ENCODE measurements around the gene KIF25.
"Not testable (repeated sequence)": the region's sequence is repeated elsewhere in the genome, so short reads cannot be mapped to it uniquely, and the experiment has no call there.

Gene KIF25

DNA sequence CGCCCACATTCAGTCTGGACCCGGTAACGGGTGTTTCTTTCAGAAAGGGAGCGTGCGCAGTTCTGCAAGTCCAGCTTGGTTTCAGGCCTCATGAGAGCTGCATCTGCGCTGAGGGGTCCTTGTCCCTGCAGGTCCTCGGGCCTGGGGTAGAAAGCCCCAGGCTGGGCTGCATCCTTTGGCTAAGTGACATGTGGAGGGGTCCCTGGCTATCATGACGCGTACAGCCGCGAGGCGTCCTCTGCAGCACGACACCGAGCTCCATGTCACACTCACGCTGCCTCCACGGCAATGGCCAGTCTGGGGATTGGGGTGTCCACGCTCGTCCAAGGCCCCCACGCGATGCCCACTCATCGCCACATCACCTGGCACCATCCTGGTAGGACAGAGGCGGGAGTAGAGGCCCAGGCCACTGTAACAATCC lies 1.7 kb upstream of the KIF25 start:
- no peak for DNase-seq (ENCODE audit: low read depth in 2 of 2)

DNA sequence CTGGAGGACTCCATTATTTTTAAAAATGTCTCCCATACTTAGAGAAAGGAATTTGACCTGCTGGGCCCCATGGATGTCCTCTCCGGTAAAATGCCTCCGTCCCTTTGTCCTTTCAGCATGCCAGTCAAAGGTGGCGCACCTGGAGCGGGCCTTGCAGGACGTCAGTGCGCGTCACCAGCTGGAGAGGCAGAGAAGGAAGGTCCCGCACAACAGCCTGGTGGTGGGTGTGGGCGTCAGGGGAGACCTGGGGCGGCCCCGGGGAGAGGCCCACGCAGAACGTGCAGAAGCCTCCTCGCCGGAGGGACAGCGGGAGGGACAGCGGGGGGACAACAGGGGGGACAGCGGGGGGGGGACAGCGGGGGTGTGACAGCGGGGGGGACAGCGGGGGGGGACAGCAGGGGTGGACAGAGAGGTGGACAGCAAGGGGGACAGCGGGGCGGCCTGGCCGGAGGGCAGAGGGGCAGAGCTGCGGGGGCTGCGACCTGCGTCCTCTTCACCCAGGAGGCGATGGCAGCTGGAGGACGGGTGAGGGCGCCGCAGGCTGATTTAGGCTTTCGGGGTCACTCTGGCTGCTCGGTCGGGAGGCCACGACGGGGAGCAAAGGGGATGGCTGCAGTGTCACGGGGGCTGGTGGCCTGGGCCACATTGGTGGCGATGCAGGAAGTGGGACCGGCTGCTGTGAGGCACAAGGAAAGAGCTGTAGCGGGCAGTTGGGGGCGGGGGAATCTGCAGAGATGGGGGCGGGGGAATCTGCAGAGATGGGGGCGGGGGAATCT lies 859 bp upstream of the KIF25 start:
- no peak for DNase-seq (ENCODE audit: low read depth in 2 of 2)

DNA sequence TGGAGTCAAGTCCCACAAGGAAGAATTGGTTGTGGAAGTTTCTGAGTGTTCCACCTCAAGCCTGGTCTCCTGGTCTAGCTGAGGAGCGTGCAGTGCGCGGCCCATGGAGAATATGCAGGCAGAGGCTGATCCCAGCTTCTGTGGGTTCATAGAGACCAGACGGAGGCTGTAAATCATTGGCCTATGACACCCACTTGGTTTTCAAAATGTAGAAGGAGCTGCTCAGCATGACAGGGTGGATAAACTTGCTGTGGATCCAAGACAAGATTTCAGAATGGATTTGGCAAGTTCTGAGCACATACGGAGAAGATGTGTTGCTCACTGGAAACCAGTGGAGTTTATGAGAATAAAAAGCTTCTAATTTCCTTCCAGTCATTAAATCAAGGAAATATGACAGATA lies 744 bp downstream of the KIF25 start:
- no peak for DNase-seq (ENCODE audit: low read depth in 2 of 2)

DNA sequence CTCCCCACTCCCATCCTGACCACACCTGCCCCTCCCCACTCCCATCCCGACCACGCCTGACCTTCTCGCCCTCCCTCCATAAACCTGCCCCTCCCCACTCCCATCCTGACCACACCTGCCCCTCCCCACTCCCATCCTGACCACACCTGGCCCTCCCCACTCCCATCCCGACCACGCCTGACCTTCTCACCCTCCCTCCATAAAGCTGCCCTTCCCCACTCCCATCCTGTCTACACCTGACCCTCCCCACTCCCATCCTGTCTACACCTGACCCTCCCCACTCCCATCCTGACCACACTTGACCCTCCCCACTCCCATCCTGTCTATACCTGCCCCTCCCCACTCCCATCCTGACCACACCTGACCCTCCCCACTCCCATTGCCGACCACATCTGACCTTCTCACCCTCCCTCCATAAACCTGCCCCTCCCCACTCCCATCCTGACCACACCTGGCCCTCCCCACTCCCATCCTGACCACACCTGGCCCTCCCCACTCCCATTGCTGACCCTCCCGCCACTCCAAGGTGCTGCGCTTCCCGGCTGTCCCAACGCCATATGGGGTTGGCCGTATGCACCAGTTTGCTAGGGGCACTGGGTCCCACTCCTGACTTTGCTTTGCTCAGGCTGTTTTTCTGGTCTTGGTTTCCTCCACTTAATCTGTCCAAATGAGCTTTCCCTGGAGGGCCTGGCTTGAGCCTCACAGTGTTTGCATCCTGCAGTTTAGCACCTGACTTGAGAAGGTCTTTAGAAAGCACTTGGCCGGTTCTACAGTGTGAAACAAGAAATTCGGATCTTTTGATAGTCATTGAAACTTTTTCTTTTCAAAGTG lies 2.9 kb downstream of the KIF25 start:
- DNase-seq (ENCODE audit: low read depth in 2 of 2): no peak

DNA sequence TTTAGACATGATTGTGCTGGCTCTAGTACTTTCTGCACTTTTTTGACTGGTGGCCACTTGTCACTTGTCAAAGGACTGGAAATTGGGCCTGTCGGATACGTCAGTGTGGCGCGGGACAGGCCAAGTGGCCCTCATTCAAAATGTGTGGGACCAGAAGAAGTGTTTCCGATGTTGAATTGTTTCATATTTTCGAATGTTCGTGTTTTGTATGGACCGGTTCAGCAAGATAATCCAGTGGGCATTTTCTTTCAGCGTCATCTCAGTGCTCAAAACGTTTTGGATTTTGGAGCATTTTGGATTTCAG lies 3.5 kb downstream of the KIF25 start:
- DNase-seq (ENCODE audit: low read depth in 2 of 2): no peak

DNA sequence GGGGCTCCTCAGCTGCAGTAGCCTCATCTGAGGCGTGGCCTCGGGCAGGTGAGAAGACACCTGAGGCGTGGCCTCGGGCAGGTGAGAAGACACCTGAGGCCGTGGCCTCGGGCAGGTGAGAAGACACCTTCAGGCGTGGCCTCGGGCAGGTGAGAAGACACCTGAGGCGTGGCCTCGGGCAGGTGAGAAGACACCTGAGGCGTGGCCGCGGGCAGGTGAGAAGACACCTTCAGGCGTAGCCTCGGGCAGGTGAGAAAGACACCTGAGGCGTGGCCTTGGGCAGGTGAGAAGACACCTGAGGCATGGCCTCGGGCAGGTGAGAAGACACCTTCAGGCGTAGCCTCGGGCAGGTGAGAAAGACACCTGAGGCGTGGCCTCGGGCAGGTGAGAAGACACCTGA lies 4.0 kb downstream of the KIF25 start:
- DNase-seq (ENCODE audit: low read depth in 2 of 2): not testable (repeated sequence)

DNA sequence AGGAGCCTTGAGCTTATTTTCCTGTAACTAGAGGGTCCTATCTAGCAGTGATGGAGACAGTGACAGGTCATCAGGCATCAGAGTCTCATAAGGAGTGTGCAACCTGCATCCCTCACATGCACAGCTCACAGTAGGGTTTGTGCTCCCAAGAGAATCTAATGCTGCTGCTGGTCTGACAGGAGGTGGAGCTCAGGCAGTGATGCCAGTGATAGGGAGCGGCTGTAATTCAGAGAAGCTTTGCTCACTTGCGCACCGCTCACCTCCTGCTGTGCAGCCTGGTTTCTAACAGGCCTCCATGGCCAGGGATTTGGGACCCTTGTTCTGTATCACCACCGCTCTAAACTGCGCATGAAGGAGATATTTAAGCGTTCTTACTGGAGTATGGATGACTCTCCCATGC lies 5.3 kb downstream of the KIF25 start:
- DNase-seq (ENCODE audit: low read depth in 2 of 2): no peak

DNA sequence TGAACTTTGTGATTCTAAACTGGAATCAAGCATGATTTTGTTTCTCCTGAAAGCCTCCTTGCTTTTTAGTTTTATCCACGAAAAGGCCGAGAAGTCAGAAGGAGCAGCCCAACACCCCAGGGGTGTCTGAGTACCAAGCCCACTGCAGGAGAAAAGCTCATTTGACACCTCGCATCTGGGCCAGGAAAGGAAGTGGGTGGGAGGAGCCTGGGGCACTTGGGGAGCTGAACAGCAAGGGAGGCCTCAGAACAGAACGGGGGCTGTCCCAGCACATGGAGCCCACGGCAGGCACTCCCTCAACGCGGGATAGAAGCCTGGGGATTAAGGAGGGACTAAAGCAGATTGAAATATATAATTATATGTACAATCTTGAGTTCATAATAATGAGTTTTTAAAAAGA lies 6.6 kb downstream of the KIF25 start:
- no peak for DNase-seq (ENCODE audit: low read depth in 2 of 2)

DNA sequence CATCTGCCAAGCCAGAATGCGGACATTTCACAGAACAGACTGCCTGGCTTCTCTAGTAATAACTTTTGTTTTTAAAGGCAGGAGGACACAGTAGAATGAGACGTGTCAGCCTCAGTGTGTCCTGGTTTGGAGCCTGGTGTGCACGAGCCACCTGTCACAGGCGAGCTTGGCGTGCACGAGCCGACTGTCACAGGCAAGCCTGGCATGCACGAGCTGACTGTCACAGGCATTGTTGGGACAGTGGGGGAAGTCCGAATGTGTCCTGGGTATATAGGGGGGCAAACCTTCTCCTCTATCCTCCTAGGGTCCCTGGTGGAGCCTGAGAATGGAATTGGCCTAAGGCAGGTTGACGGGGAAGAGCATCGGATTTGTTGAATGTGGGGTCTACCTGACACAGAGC lies 7.5 kb downstream of the KIF25 start:
- DNase-seq (ENCODE audit: low read depth in 2 of 2): no peak

DNA sequence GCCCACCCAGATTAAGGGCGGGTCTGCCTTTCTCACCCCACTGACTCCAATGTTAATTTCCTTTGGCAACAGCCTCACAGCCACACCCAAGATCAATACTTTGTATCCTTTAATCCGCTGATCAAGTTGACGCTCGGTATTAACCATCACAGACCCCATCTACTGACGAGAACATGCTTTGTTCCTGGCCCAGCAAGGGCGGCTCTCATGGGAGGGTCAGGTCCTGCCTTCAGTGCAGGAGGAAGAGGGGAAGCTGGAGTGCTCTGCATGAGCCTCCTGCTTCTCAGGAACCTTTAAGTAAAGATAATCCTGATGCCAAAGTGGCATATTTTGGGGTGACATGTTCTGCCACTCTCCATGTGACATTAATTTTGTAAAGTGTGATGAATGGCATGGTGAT lies 8.3 kb downstream of the KIF25 start:
- DNase-seq (ENCODE audit: low read depth in 2 of 2): no peak

DNA sequence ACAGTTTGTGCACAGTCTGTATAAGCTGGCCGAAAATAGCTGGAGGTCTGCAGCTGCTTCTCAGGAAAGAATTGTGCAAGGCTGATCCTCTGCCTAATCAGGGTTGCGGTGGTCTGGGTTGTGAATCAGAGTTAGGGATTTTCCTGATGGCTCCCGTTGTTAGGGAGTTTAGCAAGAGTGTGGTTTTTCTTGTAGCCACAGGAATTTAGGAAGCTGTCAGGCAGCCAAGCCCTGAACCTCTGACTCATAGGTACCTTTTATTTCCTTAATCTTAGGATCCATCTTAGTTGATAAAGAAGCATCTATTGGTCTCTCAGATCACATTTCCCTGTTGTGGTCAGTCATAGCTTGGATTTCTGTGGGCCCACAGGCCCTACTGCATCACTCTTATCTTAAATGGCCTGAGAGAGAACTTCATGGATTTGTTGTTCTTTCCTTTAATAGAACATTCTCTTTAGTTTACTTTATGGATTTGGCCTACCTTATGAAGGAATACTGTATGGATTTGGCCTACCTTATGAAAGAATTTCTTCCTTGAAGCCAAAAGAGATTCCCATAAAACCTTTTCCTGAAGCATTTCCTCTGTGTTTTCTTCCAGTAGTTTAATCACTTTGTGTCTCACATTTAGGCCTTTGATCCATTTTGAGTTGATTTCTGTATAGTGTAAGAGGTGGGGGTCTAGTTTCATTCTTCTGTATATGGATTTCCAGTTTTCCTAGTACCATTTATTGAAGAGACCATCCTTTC lies 10.3 kb downstream of the KIF25 start:
- DNase-seq (ENCODE audit: low read depth in 2 of 2): no peak

DNA sequence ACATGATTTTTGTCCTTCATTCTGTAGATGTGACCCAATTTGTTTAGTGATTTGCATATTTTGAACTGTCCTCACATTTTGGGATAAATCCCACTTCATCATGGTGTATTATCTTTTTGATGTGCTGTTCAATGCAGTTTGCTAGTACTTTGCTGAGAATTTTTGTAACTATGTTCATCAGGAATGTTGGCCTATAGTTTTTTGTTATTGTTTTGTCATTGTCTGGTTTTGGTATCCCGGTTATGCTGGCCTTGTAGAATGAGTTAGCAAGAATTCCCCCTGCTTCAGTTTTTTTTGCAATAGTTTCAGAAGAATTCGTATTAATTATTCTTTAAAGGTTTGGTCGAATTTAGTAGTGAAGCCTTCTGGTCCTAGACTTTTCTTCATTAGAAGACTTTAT lies 11.9 kb downstream of the KIF25 start:
- no peak for DNase-seq (ENCODE audit: low read depth in 2 of 2)

DNA sequence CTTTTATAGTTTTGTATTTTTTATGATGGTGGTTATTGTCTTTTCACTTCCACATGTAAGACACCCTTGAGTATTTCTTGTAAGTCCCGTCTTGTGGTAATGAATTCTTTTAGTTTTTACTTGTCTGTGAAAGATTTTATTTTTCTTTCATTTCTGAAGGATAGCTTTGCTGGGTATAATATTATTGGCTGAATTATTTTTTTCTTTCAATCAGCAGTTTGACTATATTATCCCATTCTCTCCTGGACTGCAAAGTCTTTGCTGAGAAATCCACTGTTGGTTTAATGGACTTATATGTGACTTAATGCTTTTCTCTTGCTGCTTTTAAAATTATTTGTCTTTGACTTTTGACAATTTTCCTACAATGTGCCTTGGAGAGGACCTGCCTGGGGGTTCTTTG lies 13.8 kb downstream of the KIF25 start:
- no peak for DNase-seq (ENCODE audit: low read depth in 2 of 2)

DNA sequence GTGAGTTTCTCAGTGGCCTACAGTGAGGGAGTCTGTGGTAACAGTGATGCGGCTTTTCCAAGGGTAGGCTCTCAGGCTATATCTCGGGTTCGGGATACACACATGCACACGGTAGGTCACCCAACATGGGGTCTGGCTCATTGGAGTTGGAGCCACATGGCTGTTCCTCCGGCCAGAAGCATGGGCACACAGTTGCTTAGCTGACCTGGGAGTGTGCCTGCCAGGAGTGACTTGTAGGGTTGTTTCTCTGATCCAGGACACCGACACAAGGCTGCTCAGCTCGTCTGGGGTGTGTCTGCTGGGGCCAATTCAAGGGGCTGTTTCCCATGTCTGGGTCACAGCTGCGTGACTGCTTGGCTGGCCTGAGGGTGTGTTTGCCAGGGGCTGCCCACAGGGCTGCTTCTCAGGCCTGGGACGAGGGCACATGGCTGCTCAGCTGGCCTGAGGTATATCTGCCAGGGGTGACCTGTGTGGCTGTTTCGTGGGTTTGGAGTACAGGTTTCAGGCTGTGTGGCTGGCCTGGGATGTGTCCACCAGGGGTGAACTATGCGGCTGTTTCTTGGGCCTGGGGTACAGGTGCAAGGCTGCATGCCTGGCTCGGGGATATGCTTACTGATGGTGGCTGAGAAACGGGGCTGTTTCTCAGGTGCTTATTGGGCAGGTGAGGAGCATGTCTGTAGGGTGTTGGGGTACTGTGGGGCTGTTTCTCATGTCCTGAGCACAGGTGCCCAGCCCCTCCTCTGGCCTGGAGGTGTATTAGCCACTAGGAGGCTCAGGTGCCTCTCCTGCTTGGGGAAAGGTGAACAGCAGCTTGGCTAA lies 15.2 kb downstream of the KIF25 start:
- DNase-seq (ENCODE audit: low read depth in 2 of 2): no peak

DNA sequence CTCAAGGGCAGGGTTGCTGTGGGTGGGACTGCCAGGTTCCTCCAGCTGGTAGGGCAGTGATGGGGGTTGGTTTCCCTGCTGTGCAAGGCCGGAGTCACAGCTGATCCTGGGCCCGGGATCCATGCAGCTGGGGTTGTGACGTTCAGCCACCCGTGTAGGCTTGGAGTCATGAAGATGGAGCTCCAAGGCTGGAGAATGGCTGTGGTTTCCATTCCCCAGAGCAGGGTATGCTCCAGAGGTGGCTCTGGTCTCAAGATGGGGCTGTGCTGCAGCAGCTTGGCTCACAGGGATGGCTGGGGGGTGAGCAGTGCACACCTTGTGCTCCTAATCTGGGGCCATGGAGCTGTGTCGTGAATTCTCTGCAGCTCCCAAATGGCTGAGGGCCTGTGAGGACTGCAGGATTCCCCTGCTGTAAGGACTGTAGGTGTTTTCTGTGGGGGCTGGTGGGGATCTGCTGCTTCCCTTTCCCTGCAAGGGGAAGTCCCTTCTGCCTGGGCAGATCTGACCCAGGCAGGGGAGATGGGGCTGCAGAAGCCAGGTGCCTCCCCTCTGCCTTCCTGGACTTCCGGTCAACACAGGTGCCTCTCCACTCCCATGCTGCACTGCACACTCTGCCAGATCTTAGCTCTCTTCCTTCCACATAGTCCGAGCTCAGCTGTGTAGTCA lies 15.9 kb downstream of the KIF25 start:
- no peak for DNase-seq (ENCODE audit: low read depth in 2 of 2)

DNA sequence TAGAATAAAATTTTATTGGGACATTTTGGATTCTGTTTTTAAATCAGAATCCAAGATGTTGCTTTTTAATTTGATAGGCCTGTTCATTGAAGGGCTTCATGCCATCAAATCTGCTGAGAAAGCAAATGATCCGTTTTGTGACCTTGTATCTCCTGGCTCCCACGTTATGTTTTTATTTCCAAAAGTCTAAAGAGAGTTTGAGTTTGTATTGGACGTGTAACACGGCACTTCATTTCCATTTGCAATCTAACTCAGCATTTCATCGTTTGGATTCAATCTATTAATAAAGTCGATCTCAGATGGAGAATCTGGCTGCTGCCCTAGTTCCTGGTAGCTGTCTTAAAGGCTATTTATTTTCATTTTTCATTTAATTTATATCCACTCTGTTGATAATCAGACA lies 17.0 kb downstream of the KIF25 start:
- no peak for DNase-seq (ENCODE audit: low read depth in 2 of 2)

DNA sequence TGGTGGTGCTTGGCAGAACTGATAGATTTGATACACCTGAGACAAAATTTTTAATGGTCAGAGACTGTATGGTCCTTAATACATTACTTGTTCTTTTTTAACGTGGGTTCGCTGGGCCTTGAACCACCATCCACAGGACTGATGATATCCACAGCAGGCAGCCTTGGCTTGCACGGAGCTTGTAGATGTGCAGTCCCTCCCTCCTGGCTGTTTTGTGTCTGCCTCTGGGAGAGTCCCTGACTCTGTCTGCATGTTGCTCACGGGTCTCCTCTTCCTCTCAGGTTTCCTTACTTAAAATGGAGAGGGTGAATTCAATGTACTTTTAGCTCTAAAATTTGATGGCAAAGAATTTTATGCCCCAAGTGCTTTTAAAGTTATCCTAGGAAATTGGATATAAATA lies 17.5 kb downstream of the KIF25 start:
- no peak for DNase-seq (ENCODE audit: low read depth in 2 of 2)

DNA sequence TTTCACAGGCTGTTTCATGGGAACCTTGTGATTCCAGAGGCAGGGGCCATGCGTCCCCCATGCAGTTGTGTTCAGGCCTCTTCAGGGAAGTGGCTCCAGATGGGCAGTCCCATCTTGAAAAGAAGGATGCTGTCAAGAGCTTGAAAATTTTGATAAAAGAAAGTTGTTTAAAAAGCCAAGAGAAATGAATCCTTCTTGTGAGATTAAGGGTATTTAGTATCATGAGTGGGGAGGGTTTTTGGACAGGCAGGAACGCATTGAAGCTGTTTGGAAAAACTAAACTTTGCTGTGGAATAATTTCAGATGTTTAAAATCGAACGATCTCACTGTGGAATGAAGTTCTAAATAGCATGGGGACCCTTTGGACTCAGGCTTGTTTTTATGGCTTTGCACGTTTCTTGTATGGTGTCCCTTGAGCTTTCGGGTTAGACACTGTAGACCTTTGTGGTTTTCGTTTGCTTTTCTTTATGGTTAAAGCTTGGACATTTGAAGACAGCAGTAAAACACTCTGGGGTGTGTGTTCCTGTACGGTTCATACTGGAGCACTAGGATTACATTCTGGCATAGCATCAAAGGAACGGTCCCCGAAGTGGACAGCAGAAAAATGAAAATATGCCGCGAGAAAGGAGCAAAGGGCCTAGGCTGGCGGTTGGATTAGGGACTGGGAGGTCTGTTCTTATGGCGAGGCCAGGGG lies 18.2 kb downstream of the KIF25 start:
- DNase-seq (ENCODE audit: low read depth in 2 of 2): no peak

DNA sequence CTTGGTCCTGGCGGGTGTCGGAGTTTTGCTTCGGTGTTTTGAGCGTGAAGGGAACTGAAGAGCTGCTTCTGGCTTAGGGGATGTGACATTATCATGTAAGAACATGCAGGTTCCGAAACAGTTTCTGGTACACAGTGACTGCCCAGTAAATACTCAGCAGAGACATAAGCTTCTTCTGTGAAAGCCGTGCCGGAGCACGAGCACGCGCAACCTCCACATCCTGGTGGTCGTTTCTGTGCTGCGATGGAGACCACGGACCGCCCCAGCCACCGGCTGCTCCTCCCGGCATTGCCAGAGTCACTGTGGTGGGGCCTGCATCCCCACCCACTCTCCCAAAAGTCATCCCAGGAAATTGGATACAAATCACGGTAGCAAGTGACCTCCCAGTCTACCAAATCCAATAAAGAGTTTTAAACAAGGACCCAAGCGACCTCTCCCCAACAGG lies 18.7 kb downstream of the KIF25 start:
- DNase-seq (ENCODE audit: low read depth in 2 of 2): no peak

DNA sequence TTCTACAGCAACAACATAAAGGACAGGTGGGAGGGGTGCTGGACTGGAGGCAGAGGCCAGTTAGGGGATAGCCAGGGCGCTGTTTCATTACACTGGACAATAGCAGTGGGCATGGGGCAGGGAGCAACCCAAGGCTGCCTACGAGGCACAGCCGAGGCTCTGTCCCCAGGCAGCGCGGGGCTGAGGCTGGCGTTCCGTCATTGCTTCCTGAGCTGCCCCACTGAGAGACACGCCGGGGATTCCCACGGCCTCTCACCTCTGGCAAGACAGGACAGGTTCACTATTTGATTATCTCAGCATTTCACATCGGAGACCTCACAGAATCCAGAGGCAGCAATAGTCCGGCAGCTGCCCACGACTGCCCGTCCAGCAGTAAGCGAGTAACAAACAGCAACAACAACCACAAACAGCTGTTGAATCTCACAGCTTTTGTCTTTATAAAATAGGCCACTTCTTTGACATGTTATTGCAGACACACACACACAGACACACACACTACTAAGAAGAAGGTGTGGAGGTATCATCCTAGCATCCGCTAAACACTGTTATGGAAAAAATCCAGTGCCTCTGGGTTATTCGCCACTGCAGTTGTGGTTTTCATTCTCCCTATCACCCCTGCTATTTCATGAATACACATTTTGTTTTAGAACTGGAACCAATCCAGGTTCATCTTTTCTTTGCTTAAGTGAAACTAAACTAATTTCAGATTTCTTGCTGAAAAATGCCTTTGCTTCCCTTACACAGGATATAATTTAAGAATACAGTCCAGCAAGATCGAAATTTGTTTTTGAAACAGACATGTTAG lies 19.5 kb downstream of the KIF25 start:
- no peak for DNase-seq (ENCODE audit: low read depth in 2 of 2)

Data from stimulated activated CD8-positive, alpha-beta memory T cell treated with anti-CD3 and anti-CD28 coated beads, Interleukin-15, amount 100 ng/mL, for 48 hours (primary cell).